Endothelial cell of umbilical vein (primary cell): Measurements from ENCODE around the gene C1orf210. TPM values are rescaled to one million over a fixed set of nuclear protein-coding genes. Genes with fewer than 3 reads are reported as not detected.

Source experiments
- BruUV-seq: library from RNA; stranded (reverse); fragments of 400-500 nt; replicated peaks from 2 replicates; lab custom pipeline; 2021; lab: Mats Ljungman, UMichigan
- CTCF ChIA-PET: fragments of 300-600, 350-600 bp; sonication (Branson Sonifier 250); formaldehyde crosslinking; loops from one replicate; lab custom pipeline; 2021; ENCODE audit warnings: antibody characterized with exemption, inconsistent platforms; lab: Charles Lee
- POLR2A ChIA-PET: fragments of 300-600, 350-600 bp; sonication (Branson Sonifier 250); formaldehyde crosslinking; loops from one replicate; lab custom pipeline; 2021; ENCODE audit warnings: antibody characterized with exemption, inconsistent platforms; lab: Charles Lee
- DNase-seq: peaks from one replicate; pipeline ENCODE4 v3.0.0-alpha.2; 2011; ENCODE audit warnings: low read depth, low spot score
- FAIRE-seq: peaks from 2 replicates; lab custom pipeline; 2011; peaks lifted over from hg19 to GRCh38; lab: Jason Lieb, UNC
- H2AFZ ChIP-seq: 2 replicates; pipeline ENCODE4 v1.6.0; 2012; ENCODE audit warnings: low read depth, low read length, control low read depth, inconsistent platforms
- H3K27ac ChIP-seq: 2 replicates; pipeline ENCODE4 v1.5.1; 2011; ENCODE audit warnings: low read depth, mild to moderate bottlenecking, control low read depth, low read length, moderate library complexity; ENCODE audit not compliant: insufficient read depth
- H3K27me3 ChIP-seq, 2 experiments: 2 replicates each; pipeline versions ENCODE4 v1.6.0 to v1.6.1; 2011; ENCODE audit warnings: low read length in 2 of 2, mixed read lengths in 1 of 2; ENCODE audit not compliant: control insufficient read depth in 2 of 2, insufficient read depth in 2 of 2
- H3K36me3 ChIP-seq, 2 experiments: 2 replicates in 1 of 2; 3 replicates in 1 of 2; pipeline ENCODE4 v1.5.1; 2011; ENCODE audit warnings: low read length in 2 of 2, mild to moderate bottlenecking in 1 of 2, moderate library complexity in 1 of 2; ENCODE audit not compliant: control insufficient read depth in 2 of 2, insufficient read depth in 2 of 2; ENCODE audit errors: extremely low read depth in 1 of 2
- H3K4me1 ChIP-seq: 3 replicates; pipeline ENCODE4 v1.5.1; 2011; ENCODE audit warnings: mild to moderate bottlenecking, low read length; ENCODE audit not compliant: control insufficient read depth, insufficient read depth; ENCODE audit errors: extremely low read depth
- H3K4me2 ChIP-seq: 2 replicates; pipeline ENCODE4 v1.6.1; 2011; ENCODE audit warnings: low read length, control low read depth, mixed read lengths; ENCODE audit not compliant: insufficient read depth
- H3K4me3 ChIP-seq, 3 experiments: fragments of 200-600 bp in 1 of 3; sonication (generic), shearing (Covaris generic) in 1 of 3; replicated peaks in 1 of 3; 2 replicates each; pipeline ENCODE4 v1.5.1; 2011 to 2016; ENCODE audit warnings: control low read depth in 3 of 3, low read length in 3 of 3, mild to moderate bottlenecking in 2 of 3, inconsistent platforms in 1 of 3, low read depth in 1 of 3, moderate library complexity in 1 of 3; ENCODE audit not compliant: insufficient read depth in 1 of 3
- H3K79me2 ChIP-seq: 2 replicates; pipeline ENCODE4 v1.6.0; 2012; ENCODE audit warnings: low read length, inconsistent platforms; ENCODE audit not compliant: control insufficient read depth, insufficient read depth
- H3K9ac ChIP-seq: replicated peaks from 2 replicates; pipeline ENCODE3; 2011; ENCODE audit warnings: low read length, control low read depth; ENCODE audit not compliant: insufficient read depth; ENCODE audit errors: extremely low read depth
- H3K9me1 ChIP-seq: replicated peaks from 3 replicates; pipeline ENCODE4 v1.6.0; 2011; ENCODE audit warnings: mild to moderate bottlenecking, low read length; ENCODE audit not compliant: control insufficient read depth, insufficient read depth; ENCODE audit errors: extremely low read depth
- H3K9me3 ChIP-seq: replicated peaks from 2 replicates; pipeline ENCODE4 v1.5.1; 2012; ENCODE audit warnings: low read length, inconsistent platforms; ENCODE audit not compliant: control insufficient read depth, insufficient read depth
- H4K20me1 ChIP-seq: replicated peaks from 2 replicates; pipeline ENCODE3; 2011; ENCODE audit warnings: mild to moderate bottlenecking, low read length; ENCODE audit not compliant: control insufficient read depth, insufficient read depth; ENCODE audit errors: extremely low read depth
- EZH2 ChIP-seq: IDR thresholded peaks from 2 replicates; pipeline ENCODE4 v1.6.1; 2012; ENCODE audit warnings: borderline replicate concordance, low read depth, mild to moderate bottlenecking, moderate library complexity, low read length, inconsistent platforms; ENCODE audit not compliant: severe bottlenecking
- GATA2 ChIP-seq: IDR thresholded peaks from 2 replicates; pipeline ENCODE4 v1.7.0; 2011; ENCODE audit warnings: low read depth, mild to moderate bottlenecking, moderate library complexity, mixed read lengths, low read length; ENCODE audit not compliant: insufficient read length, insufficient read depth
- JUN ChIP-seq: IDR thresholded peaks from 2 replicates; pipeline ENCODE4 v1.6.1; 2011; ENCODE audit warnings: borderline replicate concordance, low read depth; ENCODE audit not compliant: insufficient read length, insufficient read depth
- MAX ChIP-seq: IDR thresholded peaks from 2 replicates; pipeline ENCODE4 v1.6.1; 2011; ENCODE audit not compliant: insufficient read depth, insufficient read length
- MYC ChIP-seq: IDR thresholded peaks from one replicate; pipeline ENCODE4 v1.6.1; 2011; ENCODE audit warnings: mild to moderate bottlenecking, low read depth, low read length
- POLR2AphosphoS5 ChIP-seq: IDR thresholded peaks from 2 replicates; pipeline ENCODE4 v1.6.1; 2012; ENCODE audit warnings: low read depth, mild to moderate bottlenecking, control low read depth, low read length, moderate library complexity; ENCODE audit not compliant: insufficient read depth
- dilution Hi-C: fragments of 300-500 bp; cut with MboI; formaldehyde crosslinking; loops from one replicate; pipeline ENCODE4 v1.15.0; 2019; ENCODE audit warnings: low sequenced_read_pairs; ENCODE audit not compliant: extremely low pct_ligation_motif_present
- intact Hi-C: fragments of 100-400 bp; cut with micrococcal nuclease; formaldehyde crosslinking; loops from one replicate; pipeline ENCODE4 v1.10.0; 2022
- polyA plus RNA-seq, 4 experiments: library from polyadenylated mRNA; depleted of rRNA in 3 of 4; stranded (reverse) in 3 of 4; unstranded in 1 of 4; fragments of >200 nt; gene quantifications; 2 replicates each; pipeline versions ENCODE4 v1.2.1 to v1.2.3, GENCODE V29; 2011 to 2012; ENCODE audit warnings: missing spikeins in 1 of 4
- total RNA-seq: library from RNA; stranded (reverse); gene quantifications from 2 replicates; pipeline ENCODE4 v1.2.3, GENCODE V29; 2021

C1orf210 gene
- total and polyA plus RNA-seq, 2 donors (not counting 3 experiments of a cell fraction or from before 2014, with no cell fraction given) = not detected

- intact Hi-C loops = loop anchor here (1.0 kb wide), 1 partner anchor 26 kb away; the partner anchor contains the start of gene TIE1
- H2AFZ ChIP-seq = peak overlapping the region; percentile 21
- H3K4me3 ChIP-seq = no peak overlapping the region
- BruUV-seq = no TSS peak
- ChIA-PET CTCF (interaction anchor here (1.3 to 1.6 kb wide), 2 partner anchors 31 to 140 kb away, joined by 3 to 5 read pairs; no protein-coding TSS in a partner anchor), POLR2A (no interaction called here)
- H3K27ac ChIP-seq = no peak overlapping the region
- H3K79me2 ChIP-seq = no peaks in the 10 kb centered on the region
- no peaks in the 10 kb centered on the region for H3K27me3 ChIP-seq
- peaks cover 3% of the 10 kb centered on the region for H3K4me1 ChIP-seq
- DNase-seq = no peak
- H3K4me2 ChIP-seq = no peak overlapping the region
- FAIRE-seq = no peak
- no peaks in the 10 kb centered on the region for H3K9me1 ChIP-seq
- H4K20me1 ChIP-seq = no peaks in the 10 kb centered on the region
- no peak overlapping the region for H3K9ac ChIP-seq
- no peaks in the 10 kb centered on the region for H3K9me3 ChIP-seq
- TF ChIP-seq MYC (no peak), JUN (no peak), EZH2 (no peak), MAX (no peak), POLR2AphosphoS5 (no peak)
- dilution Hi-C loops = no loop called here
- no peaks in the 10 kb centered on the region for H3K36me3 ChIP-seq
Measured at GRCh38 chr1:43274804-43275180, 10.6 kb downstream of the C1orf210 start.

- intact Hi-C loops = loop anchor here (1.0 kb wide), 1 partner anchor 26 kb away; the partner anchor contains the start of gene TIE1
- Histone ChIP-seq H3K9me1 (no peaks in the 10 kb centered on the region), H3K36me3 (no peaks in the 10 kb centered on the region), H3K4me3 (no peak overlapping the region), H3K9me3 (no peaks in the 10 kb centered on the region), H4K20me1 (no peaks in the 10 kb centered on the region), H3K4me1 (peaks cover 3% of the 10 kb centered on the region), H3K9ac (no peak overlapping the region), H3K27ac (peak overlapping the region; percentile 13), H3K79me2 (no peaks in the 10 kb centered on the region), H2AFZ (peak overlapping the region; percentile 21), H3K4me2 (no peak overlapping the region), H3K27me3 (no peaks in the 10 kb centered on the region)
- dilution Hi-C loops = no loop called here
- TF ChIP-seq MAX (peak; percentile 43), GATA2 (no peak), MYC (peak; percentile 33), JUN (no peak), POLR2AphosphoS5 (peak; percentile 42)
- BruUV-seq = no TSS peak
- POLR2A ChIA-PET = no interaction called here
- FAIRE-seq (peak; percentile 94), DNase-seq (peak; percentile 52)
- CTCF ChIA-PET = interaction anchor here (1.3 to 1.6 kb wide), 2 partner anchors 30 to 140 kb away, joined by 3 to 5 read pairs; no protein-coding TSS in a partner anchor
Measured at GRCh38 chr1:43274125-43274803, 11.1 kb downstream of the C1orf210 start.
